Left lobe of liver (tissue), 2 donors: ENCODE measurements around the gene NAB1. TPM values are rescaled to one million over a fixed set of nuclear protein-coding genes. Genes with fewer than 3 reads are reported as not detected.
A peak's percentile ranks its signal among the peaks of the same experiment; 100 is the strongest.
"Not testable (repeated sequence)": the region's sequence is repeated elsewhere in the genome, so short reads cannot be mapped to it uniquely, and the experiment has no call there.

Source experiments
- ATAC-seq: fragments of 200-7000 bp; cut with Tn5 transposase; one replicate; pipeline ENCODE4 v1.9.1; 2020; ENCODE audit warnings: mild to moderate bottlenecking, moderate library complexity
- DNase-seq: peaks from one replicate; pipeline ENCODE4 v3.0.0-alpha.2; 2020; ENCODE audit warnings: low spot score
- total RNA-seq: library from RNA; stranded (reverse); gene quantifications from one replicate; pipeline ENCODE4 v1.2.1, GENCODE V29; 2021
- donor health status: DM: no; HTN: no; CAD: no; lungs with moderate emphysema.
- donor health status: DM: no; HTN: yes; CAD: no.

NAB1 gene
- 27.0 TPM for total RNA-seq

- ATAC-seq (peak; percentile 38), DNase-seq (peak; percentile 69)
Observed at GRCh38 chr2:190649035-190649797, at the start of gene NAB1. Gene NAB1 (plus strand): TSS chr2:190649083. CDS start chr2:190659177, 10,094 bp downstream.

- DNase-seq (no peak), ATAC-seq (no peak)
Observed at GRCh38 chr2:190599546-190600220, 49.2 kb upstream of the NAB1 start.

GRCh38 chr2:190600293-190601103 lies 48.4 kb upstream of the NAB1 start:
- DNase-seq (no peak), ATAC-seq (peak; percentile 50)

- DNase-seq (no peak), ATAC-seq (no peak)
Observed at GRCh38 chr2:190603374-190603773, 45.5 kb upstream of the NAB1 start.

- ATAC-seq (peak; percentile 21), DNase-seq (no peak)
Observed at GRCh38 chr2:190607014-190607597, 41.8 kb upstream of the NAB1 start.

GRCh38 chr2:190607657-190608357 lies 41.1 kb upstream of the NAB1 start:
- no peak for ATAC-seq

GRCh38 chr2:190608863-190609262 lies 40.0 kb upstream of the NAB1 start:
- not testable (repeated sequence) for ATAC-seq

More at GRCh38 chr2:190607657-190608357, 41.1 kb upstream of the NAB1 start:
- DNase-seq: no peak

GRCh38 chr2:190609397-190609796 lies 39.5 kb upstream of the NAB1 start:
- not testable (repeated sequence) for DNase-seq
- peak; percentile 48 for ATAC-seq

More at GRCh38 chr2:190608863-190609262, 40.0 kb upstream of the NAB1 start:
- not testable (repeated sequence) for DNase-seq

GRCh38 chr2:190610528-190610927 lies 38.4 kb upstream of the NAB1 start:
- DNase-seq, ATAC-seq: not testable (repeated sequence)

- DNase-seq (no peak), ATAC-seq (no peak)
Observed at GRCh38 chr2:190615555-190616200, 33.2 kb upstream of the NAB1 start.

GRCh38 chr2:190618030-190618429 lies 30.9 kb upstream of the NAB1 start:
- DNase-seq (no peak), ATAC-seq (peak; percentile 39)

GRCh38 chr2:190625691-190626090 lies 23.2 kb upstream of the NAB1 start:
- DNase-seq: no peak

GRCh38 chr2:190626641-190627210 lies 22.2 kb upstream of the NAB1 start:
- no peak for ATAC-seq
- no peak for DNase-seq

More at GRCh38 chr2:190625691-190626090, 23.2 kb upstream of the NAB1 start:
- ATAC-seq: no peak

- ATAC-seq: peak; percentile 74
- no peak for DNase-seq
Observed at GRCh38 chr2:190627448-190628412, 21.2 kb upstream of the NAB1 start.

- DNase-seq (no peak), ATAC-seq (no peak)
Observed at GRCh38 chr2:190628591-190629319, 20.1 kb upstream of the NAB1 start.

GRCh38 chr2:190634381-190634780 lies 14.5 kb upstream of the NAB1 start:
- ATAC-seq: no peak

GRCh38 chr2:190635781-190636180 lies 13.1 kb upstream of the NAB1 start:
- ATAC-seq (no peak), DNase-seq (no peak)

More at GRCh38 chr2:190634381-190634780, 14.5 kb upstream of the NAB1 start:
- no peak for DNase-seq
